LNCAP (cell line): ENCODE measurements around the gene MAP2K5.

ENCODE experiments used
- TF ChIP-seq, protein P1 (sequence below): fragments of 450-650 bp; IDR thresholded peaks from 2 replicates; pipeline ENCODE4 v1.5.1; 2017; ENCODE audit warnings: mild to moderate bottlenecking

Gene MAP2K5

DNA sequence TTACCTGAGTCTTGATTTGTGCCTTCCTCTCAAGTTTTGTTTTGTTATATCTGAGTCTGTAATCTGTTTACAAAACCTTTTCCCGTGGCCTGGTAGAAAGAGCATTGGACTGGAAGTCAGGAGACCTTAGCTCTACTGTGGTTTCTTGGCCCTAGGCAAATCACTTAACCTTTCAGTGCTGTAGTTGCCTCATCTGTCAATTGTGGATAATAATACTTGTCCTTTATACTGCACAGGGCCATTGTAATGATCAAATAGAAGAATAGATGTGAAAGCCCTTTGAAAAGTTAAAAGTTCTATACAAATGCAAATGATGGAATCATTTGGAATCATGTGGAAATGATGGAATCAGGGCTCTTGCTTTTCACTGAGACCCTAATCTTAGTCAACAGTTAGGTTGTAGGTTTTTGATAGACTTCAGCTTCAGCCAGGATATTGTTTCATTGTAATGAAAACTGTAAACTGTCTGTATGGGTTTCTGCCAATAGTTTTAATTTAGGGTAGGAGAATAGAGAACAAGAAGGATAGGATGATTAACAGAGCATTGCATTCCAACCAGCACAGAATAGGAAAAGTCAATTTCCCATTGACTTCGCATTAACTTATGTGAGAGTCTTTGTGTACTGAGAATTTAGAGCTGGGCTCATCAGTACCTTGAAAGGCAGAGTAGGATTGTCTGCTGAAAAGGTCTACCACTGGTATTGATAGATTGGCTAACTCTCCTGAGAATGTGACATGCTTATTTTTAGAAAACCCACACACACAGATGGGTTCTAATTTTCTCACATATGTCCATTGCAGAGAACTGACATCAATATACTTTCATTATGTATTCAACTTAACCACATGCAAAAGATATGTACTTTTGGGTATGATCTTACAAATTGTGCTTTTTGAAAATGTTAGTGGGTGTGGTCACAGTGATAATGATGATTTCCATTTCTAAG, 21.8 kb downstream of the MAP2K5 start:
- TF ChIP-seq, protein P1, sequence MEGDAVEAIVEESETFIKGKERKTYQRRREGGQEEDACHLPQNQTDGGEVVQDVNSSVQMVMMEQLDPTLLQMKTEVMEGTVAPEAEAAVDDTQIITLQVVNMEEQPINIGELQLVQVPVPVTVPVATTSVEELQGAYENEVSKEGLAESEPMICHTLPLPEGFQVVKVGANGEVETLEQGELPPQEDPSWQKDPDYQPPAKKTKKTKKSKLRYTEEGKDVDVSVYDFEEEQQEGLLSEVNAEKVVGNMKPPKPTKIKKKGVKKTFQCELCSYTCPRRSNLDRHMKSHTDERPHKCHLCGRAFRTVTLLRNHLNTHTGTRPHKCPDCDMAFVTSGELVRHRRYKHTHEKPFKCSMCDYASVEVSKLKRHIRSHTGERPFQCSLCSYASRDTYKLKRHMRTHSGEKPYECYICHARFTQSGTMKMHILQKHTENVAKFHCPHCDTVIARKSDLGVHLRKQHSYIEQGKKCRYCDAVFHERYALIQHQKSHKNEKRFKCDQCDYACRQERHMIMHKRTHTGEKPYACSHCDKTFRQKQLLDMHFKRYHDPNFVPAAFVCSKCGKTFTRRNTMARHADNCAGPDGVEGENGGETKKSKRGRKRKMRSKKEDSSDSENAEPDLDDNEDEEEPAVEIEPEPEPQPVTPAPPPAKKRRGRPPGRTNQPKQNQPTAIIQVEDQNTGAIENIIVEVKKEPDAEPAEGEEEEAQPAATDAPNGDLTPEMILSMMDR = no peak

DNA sequence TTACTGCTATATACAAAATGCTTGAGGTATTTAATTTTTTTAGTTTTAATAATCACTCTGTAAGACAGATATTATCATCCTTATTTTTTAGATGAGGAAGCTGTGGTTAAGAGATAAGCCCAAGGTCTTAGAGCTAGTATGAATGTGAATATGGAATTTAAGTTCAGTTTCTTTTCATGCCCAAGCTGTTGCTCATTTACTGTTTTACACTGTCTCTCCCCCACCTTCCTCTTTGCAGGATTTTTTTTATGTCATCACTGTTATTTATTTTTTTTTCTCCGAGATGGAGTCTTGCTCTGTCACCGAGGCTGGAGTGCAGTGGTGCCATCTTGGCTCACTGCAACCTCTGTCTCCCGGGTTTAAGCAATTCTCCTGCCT, 22.5 kb downstream of the MAP2K5 start:
- TF ChIP-seq, protein P1 = no peak

DNA sequence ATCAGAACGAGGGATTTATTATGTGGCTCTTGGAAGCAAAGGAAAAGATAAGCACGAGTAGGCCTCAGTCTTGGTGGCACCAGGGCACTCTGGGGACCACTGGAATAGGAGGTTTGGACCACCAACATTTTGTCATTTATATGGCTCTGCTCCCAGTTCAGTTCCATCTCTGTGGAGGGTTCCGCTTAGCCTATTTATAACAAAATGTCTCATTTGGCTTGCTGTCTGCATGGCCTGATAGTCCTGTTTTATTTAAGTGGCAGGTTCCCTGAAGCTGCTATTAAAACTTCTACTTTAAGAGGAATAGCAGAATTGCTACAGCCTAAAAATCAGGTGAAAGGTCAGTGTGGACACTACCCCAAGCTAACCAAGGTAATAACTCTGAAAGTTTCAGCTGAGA, 27.2 kb downstream of the MAP2K5 start:
- TF ChIP-seq, protein P1 = no peak

DNA sequence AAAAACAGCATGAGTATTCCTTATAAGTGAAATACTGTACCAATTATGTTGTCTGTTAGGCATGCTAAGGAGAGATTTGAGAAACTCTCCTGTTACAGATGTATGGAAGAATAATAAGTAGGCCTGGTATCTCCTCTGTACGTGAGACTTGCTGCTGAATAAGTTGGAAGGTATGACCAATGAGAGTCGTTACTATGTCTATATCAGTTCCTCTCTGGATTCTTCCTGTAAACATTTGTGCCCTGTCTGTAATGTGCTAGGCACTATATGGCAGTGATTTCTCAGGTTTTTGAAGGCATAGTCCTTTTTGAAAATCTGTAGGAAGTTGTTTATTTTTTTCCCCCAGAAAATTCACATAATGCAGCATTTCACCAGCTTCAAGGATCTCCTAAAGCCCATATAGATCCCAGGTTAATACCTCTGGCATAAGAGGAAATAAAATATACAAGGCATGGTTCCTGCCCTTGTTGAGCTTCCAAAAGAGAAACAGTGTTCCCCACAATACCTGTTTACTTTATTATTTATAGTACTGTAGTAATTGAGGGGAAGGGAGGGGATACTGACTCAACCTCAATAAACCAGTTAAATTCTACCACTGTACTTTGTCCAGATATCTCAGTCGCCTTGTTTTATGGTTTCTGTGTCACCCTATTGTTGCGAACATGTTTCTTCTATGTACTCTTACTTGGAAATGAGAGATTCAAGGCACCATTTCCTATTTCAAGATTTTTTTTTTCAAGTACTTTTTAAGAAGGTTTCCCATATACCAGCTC, 28.6 kb downstream of the MAP2K5 start:
- TF ChIP-seq, protein P1 = no peak

DNA sequence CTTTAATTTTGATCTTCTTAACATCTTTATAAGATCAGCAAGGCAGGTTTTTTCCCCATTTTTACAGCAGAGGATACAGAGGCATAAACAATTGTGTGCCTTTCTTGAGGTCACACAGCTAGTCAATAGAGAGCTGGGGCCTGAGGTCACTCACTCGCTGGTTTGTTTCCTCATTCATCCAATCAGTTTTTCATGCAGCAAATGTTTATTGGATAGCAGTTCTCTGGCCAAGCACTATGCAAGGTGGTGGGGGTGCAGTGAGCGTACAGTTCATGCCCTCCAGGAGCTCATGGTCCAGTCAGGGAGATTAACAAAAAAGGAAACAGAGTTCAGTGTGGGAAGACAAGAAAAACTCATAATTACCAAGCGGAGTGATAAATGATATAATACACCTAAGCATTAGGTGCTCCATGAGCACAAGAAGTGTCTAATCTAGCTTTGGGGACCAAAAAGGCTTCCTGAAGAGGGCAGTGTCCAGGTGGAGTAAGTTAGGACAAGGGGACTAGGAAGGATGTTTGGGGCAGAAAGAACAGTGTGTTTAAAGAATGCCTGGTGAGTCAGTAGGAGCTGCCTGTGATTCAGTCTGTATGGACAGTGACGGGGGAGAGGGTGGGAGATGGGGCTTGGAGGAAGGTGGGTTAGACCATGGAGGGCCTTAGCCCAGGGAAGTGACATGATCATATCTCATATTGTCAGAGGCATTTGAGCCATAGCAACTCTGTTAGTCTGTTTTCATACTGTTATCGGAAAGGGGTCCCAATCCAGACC, 29.3 kb downstream of the MAP2K5 start:
- TF ChIP-seq, protein P1 = no peak

DNA sequence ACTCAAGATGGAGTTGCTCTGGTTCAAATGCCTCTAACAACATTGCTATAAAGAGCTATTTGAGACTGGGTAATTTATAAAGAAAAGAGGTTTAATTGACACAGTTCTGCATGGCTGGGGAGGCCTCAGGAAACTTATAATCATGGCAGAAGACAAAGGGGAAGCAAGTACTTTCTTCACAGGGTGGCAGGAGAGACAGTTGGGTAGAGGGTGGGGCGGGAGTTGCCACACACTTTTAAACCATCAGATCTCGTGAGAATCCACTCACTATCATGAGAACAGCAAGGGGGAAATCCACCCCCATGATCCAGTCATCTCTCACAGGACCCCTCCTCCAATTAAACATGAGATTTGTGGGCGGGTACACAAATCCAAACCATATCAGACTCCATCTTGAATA, 30.7 kb downstream of the MAP2K5 start:
- TF ChIP-seq, protein P1 = no peak

DNA sequence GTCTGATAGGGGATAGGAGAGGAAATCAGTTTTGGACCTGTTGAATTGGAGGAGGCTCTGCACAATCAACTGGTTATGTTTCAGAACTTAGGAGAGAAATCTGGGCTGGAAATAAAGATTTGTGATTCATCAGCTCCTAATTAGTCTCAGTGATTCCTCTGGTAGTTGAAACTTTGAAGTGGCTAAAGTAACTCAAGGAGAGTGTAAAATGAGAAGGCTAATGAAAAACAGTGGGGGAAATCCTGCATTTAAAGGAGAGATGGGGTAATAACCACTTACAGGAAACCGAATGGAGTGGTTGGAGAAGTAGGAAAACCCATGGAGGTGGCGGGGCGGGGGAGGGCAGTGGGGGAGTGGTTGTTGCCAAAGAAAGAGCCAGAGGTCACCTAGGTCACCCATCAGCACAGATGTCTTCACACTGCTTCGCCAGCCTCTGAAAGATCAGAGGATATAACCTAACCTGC, 32.6 kb downstream of the MAP2K5 start:
- TF ChIP-seq, protein P1 = no peak
